GM23248 (cell line): Measurements from ENCODE around the gene SELENOH.

Experiments
- EZH2 ChIP-seq: fragments of 200-600 bp; sonication (generic); IDR thresholded peaks from 2 replicates; pipeline ENCODE4 v1.6.1; 2018; ENCODE audit warnings: antibody characterized with exemption, mild to moderate bottlenecking; ENCODE audit not compliant: insufficient read depth, poor library complexity, severe bottlenecking
- EZH2phosphoT487 ChIP-seq: fragments of 200-600 bp; sonication (generic); IDR thresholded peaks from 2 replicates; pipeline ENCODE4 v1.6.1; 2018; ENCODE audit warnings: antibody characterized with exemption, moderate library complexity, mild to moderate bottlenecking, low read depth; ENCODE audit not compliant: insufficient read depth

DNA sequence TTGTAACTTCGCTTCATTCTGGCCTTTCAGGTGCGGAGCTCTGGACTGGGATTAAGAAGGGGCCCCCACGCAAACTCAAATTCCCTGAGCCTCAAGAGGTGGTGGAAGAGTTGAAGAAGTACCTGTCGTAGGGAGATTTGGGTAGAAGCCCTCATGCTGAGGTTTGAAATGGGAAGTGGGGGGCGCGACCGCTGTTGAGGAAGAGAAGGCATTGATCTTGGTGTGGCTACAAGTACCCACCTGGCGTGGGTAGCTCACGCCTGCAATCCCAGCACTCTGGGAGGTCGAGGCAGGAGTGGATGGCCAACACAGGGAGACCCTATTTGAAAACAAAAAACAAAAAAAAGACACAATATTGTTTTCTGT is 779 bp downstream of the SELENOH start:
- TF ChIP-seq EZH2 (no peak), EZH2phosphoT487 (no peak)
